Retina (tissue), 1 donor: Measurements from ENCODE around the gene LDLRAD4.
"Not testable (repeated sequence)": the region's sequence is repeated elsewhere in the genome, so short reads cannot be mapped to it uniquely, and the experiment has no call there.

Source experiments
- DNase-seq: peaks from one replicate; pipeline ENCODE4 v3.0.0-alpha.2; 2016

LDLRAD4 gene

DNA sequence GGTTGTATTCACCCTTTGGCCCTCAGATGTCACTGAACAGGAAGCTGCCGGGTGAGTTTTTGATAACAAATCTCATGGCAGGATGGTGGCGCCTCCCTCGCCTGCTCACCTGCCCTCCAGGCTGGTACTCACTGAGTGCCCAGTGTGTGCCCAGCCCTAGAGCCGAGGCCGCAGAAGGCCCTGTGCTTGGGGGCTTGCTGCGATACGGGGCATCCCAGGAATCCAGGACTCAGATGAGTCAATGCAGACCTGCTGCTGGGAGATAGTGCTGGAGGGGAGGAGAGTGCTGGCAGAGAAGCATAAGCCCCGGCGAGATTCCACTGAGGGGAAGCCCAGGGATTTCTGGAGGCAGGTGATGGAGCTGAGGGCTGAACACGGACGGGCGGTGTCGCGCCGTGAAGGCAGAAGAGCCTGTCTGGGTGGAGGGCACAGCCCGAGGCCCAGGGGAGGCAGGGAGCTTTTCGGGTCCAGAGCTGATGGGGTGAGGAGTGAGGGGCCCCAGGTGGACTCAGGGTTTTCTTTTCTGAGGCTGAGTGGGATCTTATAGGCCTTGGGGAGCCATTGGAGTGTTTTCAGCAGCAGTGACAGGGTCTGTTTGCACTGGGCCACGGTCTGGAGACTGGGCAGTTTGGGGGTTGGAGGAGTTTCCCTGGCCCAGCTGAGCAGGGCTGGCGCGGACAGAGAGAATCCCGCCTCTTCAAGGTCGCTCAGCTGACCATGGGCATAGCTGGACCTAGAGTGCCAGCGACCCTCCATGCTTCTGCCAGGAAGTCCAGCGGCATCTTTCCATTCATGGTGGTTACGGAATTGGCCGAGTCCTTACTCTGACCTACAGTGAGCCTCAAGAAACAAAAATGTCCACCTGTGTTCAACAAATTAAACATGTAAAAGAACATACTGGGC lies 35.5 kb downstream of the LDLRAD4 start:
- DNase-seq = no peak

- DNase-seq = no peak
Measured at GRCh38 chr18:13254971-13255927, 36.7 kb downstream of the LDLRAD4 start.

DNA sequence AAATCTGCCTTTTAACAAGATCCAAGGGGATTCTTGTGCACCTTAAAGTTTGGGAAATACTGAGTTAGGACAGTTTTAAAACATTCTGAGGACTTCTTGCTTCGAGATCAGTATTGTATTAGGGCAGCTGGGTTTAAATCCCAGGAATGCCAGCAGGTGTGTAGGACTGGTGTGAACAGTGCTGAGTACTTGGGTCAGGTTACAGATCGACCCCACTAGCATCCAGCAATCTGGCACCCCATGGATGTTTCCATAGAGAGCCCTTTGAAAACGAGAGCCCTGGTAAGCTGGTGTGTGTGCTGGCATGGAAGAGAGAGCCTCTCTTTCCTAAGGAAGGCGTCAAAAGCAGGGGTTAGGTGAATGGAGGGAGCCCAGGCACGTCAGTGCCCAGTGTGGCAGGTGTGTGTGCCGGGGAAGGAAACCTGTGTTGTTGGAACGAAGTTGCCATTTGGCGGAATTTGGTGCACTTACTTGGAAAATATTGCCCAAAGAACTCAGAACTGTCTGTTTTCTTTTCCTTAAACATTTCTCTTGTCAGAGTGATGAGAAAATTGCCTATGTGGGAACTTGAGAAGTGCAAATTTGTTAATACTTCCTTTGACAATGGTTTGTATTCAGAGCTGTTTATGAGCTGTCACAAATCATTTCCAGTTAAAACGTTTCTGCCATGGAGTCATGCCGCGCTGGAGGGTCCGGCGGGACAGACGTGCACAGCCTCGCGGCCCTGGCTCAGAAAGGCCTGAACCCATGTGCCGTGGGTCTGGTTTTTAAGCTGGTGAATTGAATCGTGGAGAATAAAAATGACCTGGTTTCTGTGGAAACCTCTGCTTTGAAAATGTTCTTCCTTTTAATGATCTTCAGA lies 38.1 kb downstream of the LDLRAD4 start:
- DNase-seq = peak; percentile 73

- DNase-seq = no peak
Measured at GRCh38 chr18:13257361-13257980, 38.9 kb downstream of the LDLRAD4 start.

GRCh38 chr18:13258921-13259320 lies 40.4 kb downstream of the LDLRAD4 start:
- DNase-seq = no peak

- no peak for DNase-seq
Measured at GRCh38 chr18:13259701-13260100, 41.1 kb downstream of the LDLRAD4 start.

GRCh38 chr18:13260197-13260934 lies 41.8 kb downstream of the LDLRAD4 start:
- DNase-seq = no peak

- DNase-seq = no peak
Measured at GRCh38 chr18:13260935-13261640, 42.5 kb downstream of the LDLRAD4 start.

DNA sequence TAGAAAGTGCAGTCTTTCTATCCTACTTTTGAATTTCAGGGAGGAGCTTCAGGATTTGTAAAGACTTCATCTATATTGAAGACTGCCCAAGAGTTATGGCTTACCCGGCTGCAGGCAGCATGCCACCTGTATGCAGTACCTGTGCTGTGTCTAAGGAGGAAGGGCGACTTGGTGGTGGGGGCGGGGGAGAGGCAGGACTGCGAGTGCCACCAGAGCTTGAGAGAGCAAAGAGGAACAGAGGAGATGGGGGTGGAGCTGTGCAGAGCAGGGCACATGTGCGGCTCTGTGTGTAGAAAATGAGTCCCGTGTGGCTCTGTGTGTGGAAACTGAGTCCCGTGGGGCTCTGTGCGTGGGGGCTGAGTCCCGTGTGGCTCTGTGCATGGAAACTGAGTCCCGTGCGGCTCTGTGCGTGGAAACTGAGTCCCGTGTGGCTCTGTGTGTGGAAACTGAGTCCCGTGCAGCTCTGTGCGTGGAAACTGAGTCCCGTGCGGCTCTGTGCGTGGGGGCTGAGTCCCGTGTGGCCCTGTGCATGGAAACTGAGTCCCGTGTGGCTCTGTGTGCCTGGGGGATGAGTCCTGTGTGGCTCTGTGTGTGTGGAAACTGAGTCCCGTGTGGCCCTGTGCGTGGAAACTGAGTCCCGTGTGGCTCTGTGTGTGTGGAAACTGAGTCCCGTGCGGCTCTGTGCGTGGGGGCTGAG lies 43.2 kb downstream of the LDLRAD4 start:
- DNase-seq = no peak

DNA sequence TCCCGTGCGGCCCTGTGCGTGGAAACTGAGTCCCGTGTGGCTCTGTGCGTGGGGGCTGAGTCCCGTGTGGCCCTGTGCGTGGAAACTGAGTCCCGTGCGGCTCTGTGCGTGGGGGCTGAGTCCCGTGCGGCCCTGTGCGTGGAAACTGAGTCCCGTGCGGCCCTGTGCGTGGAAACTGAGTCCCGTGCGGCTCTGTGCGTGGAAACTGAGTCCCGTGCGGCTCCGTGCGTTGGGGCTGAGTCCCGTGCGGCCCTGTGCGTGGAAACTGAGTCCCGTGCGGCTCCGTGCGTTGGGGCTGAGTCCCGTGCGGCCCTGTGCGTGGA lies 43.8 kb downstream of the LDLRAD4 start:
- DNase-seq = not testable (repeated sequence)

GRCh38 chr18:13262839-13263691 lies 44.5 kb downstream of the LDLRAD4 start:
- no peak for DNase-seq

- DNase-seq = no peak
Measured at GRCh38 chr18:13264091-13265007, 45.8 kb downstream of the LDLRAD4 start.

DNA sequence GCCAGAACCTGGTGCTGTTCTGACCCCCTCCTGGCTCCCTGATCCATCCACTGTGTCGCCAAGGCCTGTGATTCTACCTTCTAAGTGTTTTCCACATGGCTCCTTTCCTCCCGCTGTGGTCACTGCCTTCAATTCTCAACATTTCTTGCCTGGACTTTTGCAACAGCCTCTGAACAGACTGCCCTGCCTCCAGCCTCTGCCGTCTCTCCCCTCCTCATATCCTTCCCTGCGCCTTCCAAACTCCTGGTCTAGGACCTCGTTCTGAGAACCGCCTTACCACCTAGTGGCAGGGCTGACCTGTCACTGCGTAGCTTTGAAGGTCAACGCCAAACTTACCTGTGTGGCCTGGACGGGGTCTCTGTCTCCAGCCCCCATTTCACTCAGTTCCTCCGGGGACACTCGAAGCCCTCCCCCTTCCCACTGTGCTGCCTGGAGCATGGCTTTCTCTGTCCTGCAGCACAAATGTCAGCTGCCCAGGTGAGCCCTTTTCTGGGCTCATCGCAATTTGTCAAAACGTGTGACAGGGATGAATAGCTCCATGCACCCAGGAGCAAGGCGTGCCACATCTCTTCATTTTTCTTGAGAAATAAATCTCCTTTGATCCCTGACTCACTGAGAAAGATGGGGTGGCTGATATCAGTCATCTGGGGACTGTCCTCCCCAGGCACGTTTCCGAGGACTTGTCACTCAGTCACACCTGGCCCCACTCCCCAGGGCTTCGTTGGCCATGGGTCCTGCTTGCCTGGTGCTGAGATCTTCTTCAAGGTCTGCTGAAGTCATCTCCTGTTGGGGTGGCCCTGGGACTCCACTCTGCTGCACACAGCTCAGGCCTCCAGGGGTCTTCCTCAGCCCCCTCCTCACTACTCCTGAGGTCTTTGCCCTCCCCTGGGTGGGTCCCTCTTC lies 46.7 kb downstream of the LDLRAD4 start:
- no peak for DNase-seq

DNA sequence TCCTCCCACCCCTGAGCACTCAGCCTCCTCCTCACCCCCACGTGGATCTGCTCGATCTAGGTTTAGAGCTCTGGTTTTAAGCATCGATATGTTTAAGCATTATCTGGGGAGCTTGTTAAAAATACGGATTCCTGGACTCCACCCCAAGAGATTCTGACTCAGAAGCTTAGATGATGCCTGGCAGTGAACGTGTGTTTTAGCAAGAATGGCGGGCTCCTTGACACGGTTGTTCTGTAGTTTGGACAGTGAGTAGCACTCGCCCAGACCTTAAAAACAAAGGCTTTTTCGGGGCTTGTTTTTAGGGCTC lies 47.3 kb downstream of the LDLRAD4 start:
- DNase-seq = no peak

DNA sequence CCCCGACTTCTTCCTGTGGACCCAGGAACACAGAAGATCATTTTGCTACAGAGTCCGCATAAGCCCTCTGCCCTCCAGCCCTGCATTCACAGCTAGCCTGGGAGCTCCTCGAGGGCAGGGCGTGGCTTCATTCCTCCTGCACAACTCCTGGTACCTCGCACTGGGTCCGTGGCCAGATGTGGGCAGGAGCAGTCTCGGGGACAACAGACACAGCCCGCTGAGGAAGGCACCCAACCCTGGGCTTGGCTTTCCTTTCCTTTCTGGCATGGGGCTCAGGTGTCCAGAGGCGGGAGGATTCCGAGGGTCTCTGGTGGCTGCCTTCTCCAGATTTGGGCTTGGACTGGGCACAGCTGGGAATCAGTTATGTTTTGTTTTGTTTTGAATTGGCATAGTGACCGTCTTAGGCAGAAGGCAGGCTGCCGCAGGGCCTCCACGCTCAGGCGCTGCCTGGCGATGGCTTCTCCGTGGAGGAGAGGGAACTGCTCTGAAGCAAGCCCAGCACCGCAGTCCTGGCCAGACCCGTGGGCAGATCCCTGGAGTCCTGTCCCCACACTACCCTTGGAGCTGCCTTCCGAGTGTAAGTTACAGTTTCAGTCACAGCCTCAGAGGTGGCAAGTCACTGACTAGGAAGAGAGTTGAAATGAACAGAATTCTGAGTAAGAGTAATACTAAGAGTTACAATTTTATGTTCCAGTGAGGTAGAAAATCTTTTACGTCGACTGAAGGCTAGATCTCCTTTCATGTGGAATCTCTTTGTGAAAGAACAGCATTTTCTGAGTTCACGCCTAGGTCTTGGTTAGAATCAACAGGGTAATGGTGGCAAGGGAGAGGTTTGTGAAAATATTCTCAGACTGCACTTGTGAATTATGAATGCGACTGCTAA lies 47.9 kb downstream of the LDLRAD4 start:
- DNase-seq = no peak

GRCh38 chr18:13267431-13267873 lies 48.9 kb downstream of the LDLRAD4 start:
- DNase-seq = no peak
